Activated naive CD4-positive, alpha-beta T cell treated with anti-CD3 and anti-CD28 coated beads, Interleukin-2, amount 50 U/mL, for 24 hours (primary cell): ENCODE results near the gene MACROD2.

ENCODE experiments used
- H3K27ac Mint-ChIP-seq: one replicate; pipeline ENCODE4 v1.8.0; 2021; ENCODE audit warnings: mild to moderate bottlenecking, mixed read lengths
- H3K27me3 Mint-ChIP-seq: one replicate; pipeline ENCODE4 v1.8.0; 2021; ENCODE audit warnings: mixed read lengths
- H3K36me3 Mint-ChIP-seq: one replicate; pipeline ENCODE4 v1.8.0; 2021; ENCODE audit warnings: mixed read lengths
- H3K4me1 Mint-ChIP-seq: one replicate; pipeline ENCODE4 v1.8.0; 2021; ENCODE audit warnings: mixed read lengths
- H3K4me3 Mint-ChIP-seq: one replicate; pipeline ENCODE4 v1.8.0; 2021; ENCODE audit warnings: mild to moderate bottlenecking, mixed read lengths
- H3K9me3 Mint-ChIP-seq: one replicate; pipeline ENCODE4 v1.8.0; 2021; ENCODE audit warnings: mixed read lengths

Gene MACROD2

GRCh38 chr20:14344746-14345145 lies 349.4 kb downstream of the MACROD2 start:
- no peaks in the 10 kb centered on the region for H3K4me1 Mint-ChIP-seq

GRCh38 chr20:14355791-14356190 lies 360.5 kb downstream of the MACROD2 start:
- Mint-ChIP-seq H3K4me3 (no peak overlapping the region), H3K9me3 (peaks cover 11% of the 10 kb centered on the region), H3K36me3 (no peaks in the 10 kb centered on the region), H3K27me3 (no peaks in the 10 kb centered on the region), H3K27ac (no peak overlapping the region), H3K4me1 (no peaks in the 10 kb centered on the region)

More at GRCh38 chr20:14344746-14345145, 349.4 kb downstream of the MACROD2 start:
- Mint-ChIP-seq H3K36me3 (no peaks in the 10 kb centered on the region), H3K27me3 (no peaks in the 10 kb centered on the region), H3K9me3 (peaks cover 11% of the 10 kb centered on the region), H3K4me3 (no peak overlapping the region), H3K27ac (no peak overlapping the region)

GRCh38 chr20:14360416-14360815 lies 365.1 kb downstream of the MACROD2 start:
- no peak overlapping the region for H3K4me3 Mint-ChIP-seq
- H3K4me1 Mint-ChIP-seq: no peaks in the 10 kb centered on the region
- no peaks in the 10 kb centered on the region for H3K27me3 Mint-ChIP-seq
- H3K27ac Mint-ChIP-seq: no peak overlapping the region
- H3K9me3 Mint-ChIP-seq: peaks cover 6% of the 10 kb centered on the region
- no peaks in the 10 kb centered on the region for H3K36me3 Mint-ChIP-seq

- H3K4me1 Mint-ChIP-seq: no peaks in the 10 kb centered on the region
- no peaks in the 10 kb centered on the region for H3K27me3 Mint-ChIP-seq
- no peak overlapping the region for H3K4me3 Mint-ChIP-seq
- no peak overlapping the region for H3K27ac Mint-ChIP-seq
- H3K9me3 Mint-ChIP-seq: peaks cover 13% of the 10 kb centered on the region
- H3K36me3 Mint-ChIP-seq: no peaks in the 10 kb centered on the region
Observed at GRCh38 chr20:14361509-14362345, 366.4 kb downstream of the MACROD2 start.

GRCh38 chr20:14374196-14374595 lies 378.9 kb downstream of the MACROD2 start:
- no peak overlapping the region for H3K27ac Mint-ChIP-seq
- H3K4me1 Mint-ChIP-seq: no peaks in the 10 kb centered on the region
- H3K27me3 Mint-ChIP-seq: no peaks in the 10 kb centered on the region
- no peaks in the 10 kb centered on the region for H3K9me3 Mint-ChIP-seq
- no peak overlapping the region for H3K4me3 Mint-ChIP-seq
- no peaks in the 10 kb centered on the region for H3K36me3 Mint-ChIP-seq

- Mint-ChIP-seq H3K27ac (no peak overlapping the region), H3K9me3 (no peaks in the 10 kb centered on the region), H3K36me3 (no peaks in the 10 kb centered on the region), H3K4me3 (no peak overlapping the region), H3K27me3 (no peaks in the 10 kb centered on the region), H3K4me1 (no peaks in the 10 kb centered on the region)
Observed at GRCh38 chr20:14375416-14375985, 380.2 kb downstream of the MACROD2 start.

- Mint-ChIP-seq H3K9me3 (no peaks in the 10 kb centered on the region), H3K27me3 (no peaks in the 10 kb centered on the region), H3K4me1 (no peaks in the 10 kb centered on the region), H3K4me3 (no peak overlapping the region), H3K27ac (no peak overlapping the region), H3K36me3 (no peaks in the 10 kb centered on the region)
Observed at GRCh38 chr20:14378326-14378725, 383.0 kb downstream of the MACROD2 start.

GRCh38 chr20:14383335-14383734 lies 388.0 kb downstream of the MACROD2 start:
- Mint-ChIP-seq H3K4me1 (no peaks in the 10 kb centered on the region), H3K4me3 (no peak overlapping the region), H3K36me3 (no peaks in the 10 kb centered on the region), H3K9me3 (peaks cover 5% of the 10 kb centered on the region), H3K27ac (no peak overlapping the region), H3K27me3 (no peaks in the 10 kb centered on the region)

GRCh38 chr20:14384416-14385175 lies 389.3 kb downstream of the MACROD2 start:
- no peaks in the 10 kb centered on the region for H3K4me1 Mint-ChIP-seq
- H3K9me3 Mint-ChIP-seq: peaks cover 5% of the 10 kb centered on the region
- peaks cover 1% of the 10 kb centered on the region for H3K36me3 Mint-ChIP-seq
- no peak overlapping the region for H3K27ac Mint-ChIP-seq
- H3K27me3 Mint-ChIP-seq: no peaks in the 10 kb centered on the region
- H3K4me3 Mint-ChIP-seq: no peak overlapping the region

- no peak overlapping the region for H3K27ac Mint-ChIP-seq
- H3K4me1 Mint-ChIP-seq: no peaks in the 10 kb centered on the region
- peaks cover 1% of the 10 kb centered on the region for H3K36me3 Mint-ChIP-seq
- no peak overlapping the region for H3K4me3 Mint-ChIP-seq
- H3K9me3 Mint-ChIP-seq: peaks cover 9% of the 10 kb centered on the region
- no peaks in the 10 kb centered on the region for H3K27me3 Mint-ChIP-seq
Observed at GRCh38 chr20:14385176-14385740, 389.9 kb downstream of the MACROD2 start.

- Mint-ChIP-seq H3K9me3 (peaks cover 14% of the 10 kb centered on the region), H3K36me3 (peaks cover 1% of the 10 kb centered on the region), H3K4me3 (no peak overlapping the region), H3K4me1 (no peaks in the 10 kb centered on the region), H3K27me3 (no peaks in the 10 kb centered on the region), H3K27ac (no peak overlapping the region)
Observed at GRCh38 chr20:14386726-14387125, 391.4 kb downstream of the MACROD2 start.

- no peaks in the 10 kb centered on the region for H3K4me1 Mint-ChIP-seq
- no peak overlapping the region for H3K27ac Mint-ChIP-seq
- H3K4me3 Mint-ChIP-seq: no peak overlapping the region
- no peaks in the 10 kb centered on the region for H3K27me3 Mint-ChIP-seq
- no peaks in the 10 kb centered on the region for H3K36me3 Mint-ChIP-seq
- peaks cover 15% of the 10 kb centered on the region for H3K9me3 Mint-ChIP-seq
Observed at GRCh38 chr20:14401479-14402138, 406.3 kb downstream of the MACROD2 start.

GRCh38 chr20:14404515-14404914 lies 409.2 kb downstream of the MACROD2 start:
- Mint-ChIP-seq H3K4me3 (no peak overlapping the region), H3K4me1 (no peaks in the 10 kb centered on the region), H3K27ac (no peak overlapping the region), H3K27me3 (no peaks in the 10 kb centered on the region), H3K36me3 (no peaks in the 10 kb centered on the region), H3K9me3 (peaks cover 12% of the 10 kb centered on the region)

- H3K36me3 Mint-ChIP-seq: no peaks in the 10 kb centered on the region
- no peaks in the 10 kb centered on the region for H3K4me1 Mint-ChIP-seq
- H3K27ac Mint-ChIP-seq: no peak overlapping the region
- H3K27me3 Mint-ChIP-seq: no peaks in the 10 kb centered on the region
- H3K4me3 Mint-ChIP-seq: no peak overlapping the region
- H3K9me3 Mint-ChIP-seq: no peaks in the 10 kb centered on the region
Observed at GRCh38 chr20:14406495-14406894, 411.2 kb downstream of the MACROD2 start.

GRCh38 chr20:14407336-14407735 lies 412.0 kb downstream of the MACROD2 start:
- no peaks in the 10 kb centered on the region for H3K9me3 Mint-ChIP-seq
- H3K27ac Mint-ChIP-seq: no peak overlapping the region
- no peaks in the 10 kb centered on the region for H3K36me3 Mint-ChIP-seq
- H3K4me3 Mint-ChIP-seq: no peak overlapping the region
- no peaks in the 10 kb centered on the region for H3K27me3 Mint-ChIP-seq
- H3K4me1 Mint-ChIP-seq: no peaks in the 10 kb centered on the region
